Stimulated activated naive CD8-positive, alpha-beta T cell treated with anti-CD3 and anti-CD28 coated beads, Interleukin-15, Interleukin-2, amounts not matched to agents 100 U/mL and 50 U/mL, for 24 hours (primary cell): Measurements from ENCODE around the gene ANXA9.

Experiments used
- ATAC-seq: fragments of 150-1000 bp; cut with Tn5 transposase; one replicate; pipeline ENCODE4 v1.10.0; 2021
- DNase-seq: peaks from one replicate; pipeline ENCODE4 v3.0.0; 2021

The ANXA9 gene

DNA sequence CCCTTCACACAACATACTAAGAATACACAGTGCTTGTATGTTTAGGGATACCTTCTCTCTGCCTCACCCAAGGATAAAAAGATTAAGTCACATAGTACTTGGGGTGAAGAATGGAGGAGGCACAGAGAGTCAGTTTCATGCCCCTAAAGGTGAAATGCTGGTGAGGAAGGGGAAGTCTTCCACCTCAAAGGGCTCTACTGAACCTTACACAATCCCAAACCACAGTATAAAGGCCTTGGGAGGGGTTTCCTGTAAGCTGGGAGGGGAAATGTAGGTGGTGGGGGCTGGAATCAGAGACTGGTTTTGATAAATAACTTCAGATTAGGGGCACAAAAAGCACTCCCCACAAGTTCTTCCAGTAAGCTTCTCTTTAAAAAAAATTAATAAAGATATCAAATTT is 21.1 kb downstream of the ANXA9 start:
- DNase-seq, result no peak
- no peak for ATAC-seq

DNA sequence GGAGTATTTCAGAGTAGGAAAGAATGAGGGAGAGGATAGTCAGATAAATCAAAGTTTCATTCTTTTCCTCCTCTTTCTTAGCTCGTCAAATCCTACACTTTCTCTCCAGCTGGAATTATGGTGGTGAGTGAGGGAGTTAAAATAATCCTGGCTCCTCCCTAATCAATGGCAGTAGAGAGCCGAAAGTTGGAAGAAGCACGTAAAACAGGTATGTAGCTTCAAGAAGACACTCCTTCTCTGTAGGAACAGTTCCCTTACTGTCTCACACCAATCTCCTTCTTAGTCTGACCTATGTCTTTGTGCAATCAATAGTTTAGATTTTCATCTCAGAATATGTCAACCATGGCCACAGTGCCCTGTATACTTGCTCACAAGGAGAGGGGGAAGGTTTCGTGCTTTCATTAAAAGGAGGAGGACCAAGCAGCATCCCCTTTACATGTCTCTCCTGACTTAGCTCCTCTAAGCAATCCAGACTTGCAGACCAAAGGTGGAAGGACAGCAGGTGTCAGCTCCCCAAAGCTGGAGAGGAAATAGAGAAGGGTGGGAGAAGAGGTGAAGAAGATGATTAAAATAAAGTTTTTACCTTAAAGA is 23.7 kb downstream of the ANXA9 start:
- DNase-seq (no peak), ATAC-seq (no peak)

DNA sequence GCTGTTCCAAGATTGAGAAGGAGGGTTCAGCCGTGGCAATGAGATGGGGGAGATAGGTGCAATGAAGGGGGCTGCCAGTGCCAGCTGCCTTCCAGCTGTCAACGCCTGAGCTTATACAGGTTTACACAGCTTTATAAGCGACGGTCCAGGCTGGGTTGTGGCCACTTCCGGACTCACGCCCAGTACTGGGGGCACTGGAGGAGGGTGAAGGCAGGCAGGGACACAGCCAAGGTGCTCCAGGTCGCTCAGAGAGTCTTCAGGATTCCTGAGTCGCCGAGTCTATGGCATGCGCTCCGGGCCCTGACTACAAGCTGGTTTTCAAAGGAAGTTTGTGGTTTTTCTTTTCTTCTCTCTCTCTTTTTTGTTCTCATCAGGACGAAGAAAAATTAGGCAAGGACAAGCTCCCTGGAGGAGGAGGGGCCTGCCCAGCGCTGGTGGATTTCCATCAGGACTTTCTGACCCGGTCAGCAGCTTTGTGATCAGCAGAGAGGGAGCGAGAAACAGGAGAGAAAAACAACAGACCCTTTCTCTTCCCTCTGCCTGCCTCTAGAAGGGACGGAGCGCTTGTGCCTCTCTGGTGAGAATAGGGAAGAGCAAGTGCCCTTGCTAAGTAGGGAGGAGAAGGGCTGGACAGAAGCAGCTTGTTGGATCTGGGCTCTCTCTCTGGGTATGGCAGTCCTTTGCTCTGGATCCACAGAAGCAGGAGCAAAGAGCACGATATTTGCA is 24.4 kb downstream of the ANXA9 start, which contains the start of gene MINDY1:
Gene MINDY1 (minus strand): TSS at position 576 of the 726 bp plus-strand sequence. CDS start 4,285 bp downstream, outside the sequence.
- peak; percentile 43 for DNase-seq
- ATAC-seq, result peak; percentile 50

- DNase-seq (no peak), ATAC-seq (no peak)
Observed at GRCh38 chr1:151007853-151008243, 25.8 kb downstream of the ANXA9 start.

DNA sequence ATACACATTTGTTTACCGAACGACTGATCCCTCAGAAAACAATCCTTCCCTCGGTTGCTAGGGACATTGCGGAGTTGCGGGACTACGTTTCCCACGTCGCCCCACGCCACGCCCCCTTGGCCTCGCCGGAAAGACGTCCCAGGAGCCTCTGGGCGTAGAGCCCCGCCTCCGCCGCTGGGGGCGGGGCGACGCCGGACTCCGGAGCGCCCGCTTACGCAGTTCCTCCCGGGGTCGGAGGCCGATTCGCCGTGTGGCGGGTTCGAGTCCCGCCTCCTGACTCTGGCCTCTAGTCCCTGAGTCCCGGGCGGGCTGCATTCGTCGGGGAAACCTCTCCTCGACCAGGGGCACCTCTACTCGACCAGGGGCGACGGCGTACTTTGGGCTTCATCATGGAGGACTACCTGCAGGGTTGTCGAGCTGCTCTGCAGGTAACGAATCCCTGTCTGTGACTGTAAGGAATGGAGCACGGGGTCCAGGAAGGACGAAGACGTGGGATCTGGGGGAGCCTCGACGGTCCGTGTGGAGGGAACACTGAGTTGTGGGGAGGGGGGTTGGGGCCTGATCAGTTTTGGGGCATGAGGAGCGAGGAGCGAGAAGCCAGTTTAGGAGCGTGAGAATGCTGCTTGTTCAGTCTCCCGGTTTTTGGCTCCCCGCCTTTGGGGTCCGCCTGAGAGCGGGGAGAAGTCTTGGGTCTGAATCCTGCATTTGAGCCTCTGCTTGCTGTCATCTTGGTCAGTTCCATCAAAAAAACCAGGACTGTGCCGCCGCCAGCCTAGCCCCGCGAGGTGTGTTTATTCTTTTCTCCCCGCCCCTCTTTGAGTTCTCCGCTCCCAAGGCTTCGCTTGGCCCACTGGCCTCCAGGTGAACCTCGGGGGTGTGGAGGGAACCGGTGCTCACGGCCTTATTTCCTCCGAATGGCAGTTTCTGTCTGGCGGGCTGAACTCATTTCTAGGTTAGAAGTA is 26.4 kb downstream of the ANXA9 start, which contains the start of gene PRUNE1:
Gene PRUNE1 (plus strand): TSS at position 206 of the 962 bp plus-strand sequence. CDS start 184 bp downstream, at position 390.
- peak; percentile 98 for DNase-seq
- ATAC-seq, result peak; percentile 82

- DNase-seq, result no peak
- ATAC-seq, result no peak
Observed at GRCh38 chr1:151009206-151009587, 27.1 kb downstream of the ANXA9 start.

GRCh38 chr1:151009674-151010345 is 27.7 kb downstream of the ANXA9 start:
- no peak for DNase-seq
- no peak for ATAC-seq

DNA sequence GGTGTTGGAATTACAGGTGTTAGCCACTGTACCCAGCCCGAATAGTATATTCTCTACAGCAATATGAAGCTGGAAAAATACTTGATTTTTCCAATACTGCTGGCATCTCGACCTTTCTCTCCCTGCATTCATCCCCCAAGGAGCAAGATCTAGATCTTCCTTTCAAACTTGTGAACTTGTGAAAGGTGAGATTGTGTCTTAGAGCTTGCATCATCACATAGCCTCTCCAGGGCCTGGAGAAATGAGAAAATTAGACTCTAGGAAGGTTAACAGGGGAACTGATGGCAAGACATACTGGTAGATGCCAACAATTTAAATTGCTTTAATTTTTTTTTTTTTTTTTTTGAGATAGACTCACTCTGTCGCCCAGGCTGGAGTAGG is 28.2 kb downstream of the ANXA9 start:
- ATAC-seq (no peak), DNase-seq (no peak)

- ATAC-seq (no peak), DNase-seq (no peak)
Observed at GRCh38 chr1:151011154-151011850, 29.2 kb downstream of the ANXA9 start.

- DNase-seq, result no peak
- ATAC-seq, result no peak
Observed at GRCh38 chr1:151012684-151013471, 30.8 kb downstream of the ANXA9 start.

- ATAC-seq, result no peak
- DNase-seq, result no peak
Observed at GRCh38 chr1:151013518-151013917, 31.4 kb downstream of the ANXA9 start.

DNA sequence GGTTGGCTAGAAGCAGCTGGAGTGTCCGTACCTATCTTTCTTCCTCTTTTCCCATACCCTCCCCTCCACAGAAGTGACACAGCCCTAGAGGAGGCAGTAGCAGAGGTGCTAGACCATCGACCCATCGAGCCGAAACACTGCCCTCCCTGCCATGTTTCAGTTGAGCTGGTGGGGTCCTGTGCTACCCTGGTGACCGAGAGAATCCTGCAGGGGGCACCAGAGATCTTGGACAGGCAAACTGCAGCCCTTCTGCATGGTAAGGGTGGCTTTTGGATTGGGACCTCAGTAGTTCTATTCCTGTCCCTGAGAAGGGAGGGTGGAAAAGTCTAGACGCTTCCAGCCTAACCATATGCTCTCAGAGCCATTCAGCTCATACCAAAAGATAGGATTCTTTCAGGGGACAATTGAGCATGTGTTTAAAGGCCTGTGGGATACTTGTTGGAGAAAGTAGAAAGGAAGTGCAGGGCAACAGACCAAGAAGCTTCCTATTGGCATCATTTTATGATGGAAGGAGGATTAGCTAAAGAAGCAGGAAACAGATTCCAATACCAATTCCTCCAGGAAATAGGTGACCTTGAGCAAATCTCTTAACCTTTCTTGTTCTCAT is 42.6 kb downstream of the ANXA9 start:
- DNase-seq (peak; percentile 90), ATAC-seq (peak; percentile 98)

DNA sequence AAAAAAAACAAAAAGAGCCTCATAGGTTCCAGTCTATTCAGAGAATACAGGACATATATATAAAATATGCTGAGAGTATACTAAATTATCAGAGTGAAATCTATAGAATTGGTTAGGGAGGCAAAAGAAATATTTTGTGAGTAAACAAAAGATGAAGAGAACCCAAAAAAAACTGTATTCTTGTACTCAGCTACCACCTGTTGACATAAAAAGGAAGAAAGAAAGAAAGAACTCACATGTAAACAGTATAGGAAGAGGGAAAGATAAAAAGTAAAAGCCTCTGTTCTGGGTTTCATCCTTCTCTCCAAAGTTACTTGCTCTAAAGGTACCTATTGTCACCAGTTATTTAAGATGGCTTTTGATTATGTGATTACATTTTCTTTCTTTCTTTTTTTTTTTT is 44.4 kb downstream of the ANXA9 start:
- DNase-seq (no peak), ATAC-seq (no peak)

- DNase-seq (no peak), ATAC-seq (no peak)
Observed at GRCh38 chr1:151032164-151032563, 50.1 kb downstream of the ANXA9 start.

DNA sequence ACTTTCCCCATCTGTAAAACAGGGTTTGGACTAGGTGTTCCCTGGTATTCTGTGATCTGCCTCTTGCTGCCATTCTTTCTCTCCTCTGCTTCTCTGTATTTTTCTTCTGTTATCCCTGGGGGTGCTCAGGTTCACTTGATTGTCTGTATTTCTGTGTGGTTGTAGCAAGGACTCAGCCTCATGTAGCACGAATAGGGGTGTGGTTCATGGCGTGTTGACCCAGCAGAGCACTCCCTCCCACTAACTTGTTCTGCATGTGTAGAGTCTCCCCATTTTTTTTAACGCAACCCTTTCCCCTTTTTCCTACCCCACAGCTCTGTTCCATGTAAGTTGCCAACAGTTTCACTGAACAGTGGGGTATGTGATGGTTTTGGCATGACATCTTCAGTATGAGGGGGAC is 53.1 kb downstream of the ANXA9 start:
- DNase-seq (no peak), ATAC-seq (no peak)

DNA sequence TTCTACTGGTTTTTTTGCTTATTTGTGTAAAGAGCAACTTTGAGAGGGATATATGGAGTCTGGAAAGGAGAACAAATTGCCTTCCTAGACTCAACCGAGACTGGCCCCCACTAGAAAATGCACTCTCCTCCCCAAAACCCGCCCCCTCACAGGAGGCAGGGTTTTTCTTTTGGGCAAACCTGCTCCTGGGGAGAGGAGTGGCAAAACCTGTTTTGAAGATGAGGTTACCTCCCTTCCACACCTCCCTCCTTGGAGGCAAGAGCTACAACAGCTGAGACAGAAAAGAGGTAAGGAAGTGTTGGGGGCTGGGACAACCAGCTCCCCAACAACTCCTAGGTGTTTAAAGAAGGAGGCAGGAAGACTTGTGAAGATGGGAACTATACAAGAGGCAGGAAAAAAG is 54.3 kb downstream of the ANXA9 start, which contains the start of gene BNIPL:
Gene BNIPL (plus strand): TSS at position 231 of the 400 bp plus-strand sequence. CDS start 140 bp downstream, at position 371.
- ATAC-seq (no peak), DNase-seq (no peak)

DNA sequence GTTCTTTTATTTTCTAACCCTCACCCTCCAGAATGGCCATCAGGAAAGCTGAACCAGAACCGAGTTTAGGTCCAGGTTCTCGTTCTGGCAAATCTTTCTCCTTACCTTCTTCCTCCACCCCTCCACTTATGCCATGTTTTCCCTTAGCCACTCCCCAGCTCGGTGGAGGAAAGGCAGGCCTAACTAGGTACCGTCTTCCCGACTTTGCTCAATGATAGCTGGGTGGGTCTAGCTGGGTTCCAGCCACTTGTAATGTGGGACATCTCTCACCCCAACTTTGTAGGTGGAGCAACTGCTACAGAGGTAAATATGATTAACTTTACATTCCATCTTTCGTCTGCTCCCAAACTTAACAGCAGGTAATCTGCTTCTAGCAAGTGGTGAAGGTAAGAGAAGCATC is 54.9 kb downstream of the ANXA9 start:
- ATAC-seq (no peak), DNase-seq (no peak)

GRCh38 chr1:151039521-151039920 is 57.4 kb downstream of the ANXA9 start:
- ATAC-seq, result no peak
- DNase-seq, result no peak

- no peak for ATAC-seq
- DNase-seq, result no peak
Observed at GRCh38 chr1:151043163-151043562, 61.1 kb downstream of the ANXA9 start.
